KMS-11 (cell line): Measurements from ENCODE around the gene SHOC2.
A peak's percentile ranks its signal among the peaks of the same experiment; 100 is the strongest.

Experiments
- H2AFZ ChIP-seq: fragments of 200-600 bp; sonication (generic); 2 replicates; pipeline ENCODE4 v1.6.1; 2016; ENCODE audit warnings: antibody characterized with exemption, mixed run types, low read depth
- H3K27ac ChIP-seq: fragments of 200-600 bp; sonication (generic); 2 replicates; pipeline ENCODE4 v1.6.1; 2016; ENCODE audit warnings: mild to moderate bottlenecking, mixed run types
- H3K27me3 ChIP-seq: fragments of 200-600 bp; sonication (generic); 2 replicates; pipeline ENCODE4 v1.6.1; 2017; ENCODE audit warnings: mild to moderate bottlenecking, low read depth, mixed run types, moderate library complexity; ENCODE audit not compliant: insufficient read depth
- H3K36me3 ChIP-seq: fragments of 200-600 bp; sonication (generic); 2 replicates; pipeline ENCODE4 v1.6.1; 2017; ENCODE audit warnings: mild to moderate bottlenecking, mixed run types; ENCODE audit not compliant: insufficient read depth
- H3K4me1 ChIP-seq: fragments of 200-600 bp; sonication (generic); 2 replicates; pipeline ENCODE4 v1.6.1; 2016; ENCODE audit warnings: mild to moderate bottlenecking, low read depth, mixed run types; ENCODE audit not compliant: poor library complexity, severe bottlenecking
- H3K4me2 ChIP-seq: fragments of 200-600 bp; sonication (generic); 2 replicates; pipeline ENCODE4 v1.7.0; 2016; ENCODE audit warnings: mild to moderate bottlenecking, mixed run types
- H3K4me3 ChIP-seq: fragments of 200-600 bp; sonication (generic); IDR thresholded peaks from 2 replicates; pipeline ENCODE4 v1.6.1; 2017; ENCODE audit warnings: low read depth, low read length, mixed read lengths; ENCODE audit not compliant: insufficient read depth
- H3K79me2 ChIP-seq: fragments of 200-600 bp; sonication (generic); 2 replicates; pipeline ENCODE4 v1.6.1; 2016; ENCODE audit warnings: low read depth, mixed run types; ENCODE audit not compliant: insufficient read depth
- H3K9ac ChIP-seq: fragments of 200-600 bp; sonication (generic); 2 replicates; pipeline ENCODE4 v1.6.1; 2016; ENCODE audit warnings: mild to moderate bottlenecking, mixed run types
- H4K20me1 ChIP-seq: fragments of 200-600 bp; sonication (generic); 2 replicates; pipeline ENCODE4 v1.6.1; 2016; ENCODE audit warnings: mild to moderate bottlenecking, mixed run types; ENCODE audit not compliant: insufficient read depth
- CTCF ChIP-seq: fragments of 200-600 bp; sonication (generic); conservative IDR thresholded peaks from 2 replicates; pipeline ENCODE4 v1.6.1; 2017; ENCODE audit warnings: low read depth, mild to moderate bottlenecking, antibody characterized with exemption, low read length, moderate library complexity, mixed read lengths

SHOC2 gene

GRCh38 chr10:110985497-110986275, 66.3 kb downstream of the SHOC2 start:
- no peak for TF ChIP-seq CTCF
- no peaks in the 10 kb centered on the region for H3K27me3 ChIP-seq
- H3K79me2 ChIP-seq = peaks cover 53% of the 10 kb centered on the region; the same call in 1 of the 2 replicates
- H3K4me3 ChIP-seq = no peak overlapping the region
- peaks cover 57% of the 10 kb centered on the region for H3K4me1 ChIP-seq
- no peaks in the 10 kb centered on the region for H3K36me3 ChIP-seq
- H3K9ac ChIP-seq = no peak overlapping the region
- no peak overlapping the region for H2AFZ ChIP-seq
- H3K27ac ChIP-seq = no peak overlapping the region
- no peak overlapping the region for H3K4me2 ChIP-seq
- H4K20me1 ChIP-seq = no peaks in the 10 kb centered on the region

DNA sequence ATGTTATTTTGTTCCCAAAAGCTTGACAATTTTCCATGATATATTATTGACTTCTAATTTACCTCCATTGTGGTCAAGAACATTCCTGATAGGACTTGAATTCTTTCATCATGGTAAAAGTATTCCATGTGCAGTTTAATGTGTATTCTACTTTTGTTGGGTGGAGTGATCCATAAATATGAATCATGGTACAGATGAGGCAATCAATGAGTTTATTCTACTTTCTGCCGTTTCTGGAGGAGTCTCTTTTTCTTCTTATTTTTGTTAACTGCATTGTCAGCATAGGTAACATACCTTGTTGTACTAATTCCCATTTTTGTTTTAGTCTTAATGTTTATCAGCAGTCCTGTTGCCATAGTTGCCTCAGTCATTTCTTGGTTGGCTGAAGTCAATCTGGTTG, 69.6 kb downstream of the SHOC2 start:
- H2AFZ ChIP-seq = no peak overlapping the region
- H3K9ac ChIP-seq = no peak overlapping the region
- H3K27me3 ChIP-seq = no peaks in the 10 kb centered on the region
- H3K4me2 ChIP-seq = no peak overlapping the region
- peaks cover 43% of the 10 kb centered on the region for H3K79me2 ChIP-seq
- no peaks in the 10 kb centered on the region for H4K20me1 ChIP-seq
- no peak overlapping the region for H3K4me3 ChIP-seq
- no peaks in the 10 kb centered on the region for H3K36me3 ChIP-seq
- H3K27ac ChIP-seq = no peak overlapping the region
- H3K4me1 ChIP-seq = peaks cover 63% of the 10 kb centered on the region
- no peak for TF ChIP-seq CTCF

DNA sequence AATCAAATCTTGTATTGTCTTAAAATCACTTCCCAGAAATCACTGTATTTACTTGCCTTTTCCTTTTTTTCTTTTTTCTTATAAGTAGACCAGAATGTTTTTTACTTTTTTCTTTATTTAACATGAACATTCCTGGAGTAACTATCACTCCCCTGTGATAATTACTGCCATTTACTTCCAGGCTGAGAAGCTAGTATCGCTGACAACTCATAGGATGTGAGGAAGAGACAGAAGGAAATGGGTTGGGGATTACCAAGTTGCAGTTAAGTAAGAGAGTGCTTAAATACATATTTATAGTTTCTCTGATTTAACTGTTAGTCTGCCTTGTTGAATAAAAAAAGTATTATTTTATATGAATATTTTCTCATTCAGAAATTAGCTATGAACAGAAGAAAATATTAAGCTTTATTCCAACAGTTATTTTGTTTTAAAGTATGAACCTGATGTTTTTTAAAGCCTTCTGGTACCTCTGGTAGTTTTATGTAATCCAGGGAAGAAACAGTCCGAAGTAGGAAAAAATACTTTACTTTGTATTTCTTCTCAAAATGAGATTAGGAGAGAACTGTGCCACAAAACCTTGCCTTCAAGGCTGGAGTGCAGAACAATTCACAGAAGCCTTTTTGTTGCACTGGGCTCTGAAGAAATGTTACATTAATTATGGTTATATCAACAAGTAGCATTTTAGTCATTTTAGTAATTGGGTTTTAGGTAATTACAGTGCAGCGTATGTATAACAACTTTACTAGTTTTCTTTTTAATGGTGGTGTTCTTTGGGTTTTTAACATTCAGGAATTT, 72.8 kb downstream of the SHOC2 start:
- H3K4me2 ChIP-seq = peak overlapping the region; percentile 82

More for the DNA sequence above, 72.8 kb downstream of the SHOC2 start:
- TF ChIP-seq CTCF = no peak
- Histone ChIP-seq H3K36me3 (no peaks in the 10 kb centered on the region), H4K20me1 (no peaks in the 10 kb centered on the region), H3K27ac (peak overlapping the region; percentile 65), H3K4me1 (peaks cover 63% of the 10 kb centered on the region), H3K4me3 (no peak overlapping the region), H3K79me2 (peaks cover 38% of the 10 kb centered on the region), H3K27me3 (no peaks in the 10 kb centered on the region), H2AFZ (no peak overlapping the region), H3K9ac (peak overlapping the region; percentile 13; the same call in 1 of the 2 replicates)
